Mesothelial cell of epicardium (in vitro differentiated cells): ENCODE data around the gene SYT17. TPM values are rescaled to one million over a fixed set of nuclear protein-coding genes. Genes with fewer than 3 reads are reported as not detected.

Source experiments
- DNase-seq, 2 experiments: peaks; one replicate each; pipeline ENCODE4 v3.0.0; 2021; ENCODE audit warnings: low spot score in 2 of 2; ENCODE audit not compliant: unreplicated experiment in 2 of 2
- H3K27ac Mint-ChIP-seq: 2 replicates; pipeline ENCODE4 v1.8.0; 2021; ENCODE audit warnings: mixed read lengths
- H3K27me3 Mint-ChIP-seq: 2 replicates; pipeline ENCODE4 v1.8.0; 2021; ENCODE audit warnings: low read depth, mixed read lengths
- H3K36me3 Mint-ChIP-seq: 2 replicates; pipeline ENCODE4 v1.8.0; 2021; ENCODE audit warnings: mixed read lengths
- H3K4me1 Mint-ChIP-seq: 2 replicates; pipeline ENCODE4 v1.8.0; 2021; ENCODE audit warnings: mixed read lengths
- H3K4me3 Mint-ChIP-seq: 2 replicates; pipeline ENCODE4 v1.8.0; 2021; ENCODE audit warnings: mild to moderate bottlenecking, moderate library complexity, mixed read lengths
- H3K9me3 Mint-ChIP-seq: 2 replicates; pipeline ENCODE4 v1.8.0; 2021; ENCODE audit warnings: mixed read lengths
- CTCF ChIP-seq: fragments of 200-600 bp; sonication (generic); IDR thresholded peaks from one replicate; pipeline ENCODE4 v1.5.0; 2021; ENCODE audit warnings: antibody characterized with exemption; ENCODE audit not compliant: unreplicated experiment
- total RNA-seq: library from RNA; stranded (reverse); gene quantifications from 3 replicates; pipeline ENCODE4 v1.2.1, GENCODE V29; 2021

The SYT17 gene
- total RNA-seq, 1 donor from 2014 or later, result 7.4 TPM

GRCh38 chr16:19286827-19287226 lies 118.8 kb downstream of the SYT17 start:
- no peak overlapping the region for H3K4me3 Mint-ChIP-seq
- peaks cover 3% of the 10 kb centered on the region for H3K9me3 Mint-ChIP-seq
- DNase-seq, result no peak
- no peak overlapping the region for H3K27ac Mint-ChIP-seq
- no peaks in the 10 kb centered on the region for H3K27me3 Mint-ChIP-seq
- H3K36me3 Mint-ChIP-seq, result no peaks in the 10 kb centered on the region
- no peak for TF ChIP-seq CTCF
- H3K4me1 Mint-ChIP-seq, result peaks cover 10% of the 10 kb centered on the region

- TF ChIP-seq CTCF, result no peak
- DNase-seq, result no peak
- no peaks in the 10 kb centered on the region for H3K9me3 Mint-ChIP-seq
- no peak overlapping the region for H3K4me3 Mint-ChIP-seq
- no peaks in the 10 kb centered on the region for H3K27me3 Mint-ChIP-seq
- peaks cover 10% of the 10 kb centered on the region for H3K4me1 Mint-ChIP-seq
- no peak overlapping the region for H3K27ac Mint-ChIP-seq
- no peaks in the 10 kb centered on the region for H3K36me3 Mint-ChIP-seq
Measured at GRCh38 chr16:19287241-19287640, 119.2 kb downstream of the SYT17 start.

GRCh38 chr16:19288872-19289799 lies 121.1 kb downstream of the SYT17 start:
- H3K9me3 Mint-ChIP-seq, result no peaks in the 10 kb centered on the region
- no peak for TF ChIP-seq CTCF
- no peaks in the 10 kb centered on the region for H3K36me3 Mint-ChIP-seq
- H3K27me3 Mint-ChIP-seq, result peaks cover under 1% of the 10 kb centered on the region
- H3K27ac Mint-ChIP-seq, result no peak overlapping the region
- no peak for DNase-seq
- H3K4me1 Mint-ChIP-seq, result peaks cover 11% of the 10 kb centered on the region
- no peak overlapping the region for H3K4me3 Mint-ChIP-seq

GRCh38 chr16:19289811-19290485 lies 121.9 kb downstream of the SYT17 start:
- Mint-ChIP-seq H3K4me1 (peaks cover 13% of the 10 kb centered on the region), H3K27me3 (peaks cover 8% of the 10 kb centered on the region), H3K36me3 (no peaks in the 10 kb centered on the region), H3K27ac (no peak overlapping the region), H3K9me3 (no peaks in the 10 kb centered on the region), H3K4me3 (no peak overlapping the region)
- TF ChIP-seq CTCF, result no peak
- no peak for DNase-seq

GRCh38 chr16:19290860-19291259 lies 122.8 kb downstream of the SYT17 start:
- H3K27ac Mint-ChIP-seq, result no peak overlapping the region
- H3K4me3 Mint-ChIP-seq, result no peak overlapping the region
- H3K9me3 Mint-ChIP-seq, result no peaks in the 10 kb centered on the region
- peaks cover 13% of the 10 kb centered on the region for H3K4me1 Mint-ChIP-seq
- no peaks in the 10 kb centered on the region for H3K36me3 Mint-ChIP-seq
- no peak for TF ChIP-seq CTCF
- no peak for DNase-seq
- H3K27me3 Mint-ChIP-seq, result peaks cover 8% of the 10 kb centered on the region
